ENCODE results near the gene RNF2.
A peak's percentile ranks its signal among the peaks of the same experiment; 100 is the strongest.

- TF ChIP-seq POLR2AphosphoS5 (IDR thresholded peaks at IDR 0.05; ENCODE audit: low read depth, low read length), result no peak
- no peak for TF ChIP-seq CTCF (IDR thresholded peaks at IDR 0.05 in 2 of 3, conservative IDR thresholded peaks at IDR 0.05 in 1 of 3; ENCODE audit: borderline replicate concordance in 1 of 3, insufficient read depth in 1 of 3, low read depth in 2 of 3, low read length in 2 of 3)
- peak; percentile 87 for TF ChIP-seq SP1 (IDR thresholded peaks at IDR 0.05; ENCODE audit: low read depth)
- no peak for TF ChIP-seq ZFX (IDR thresholded peaks at IDR 0.05)
- TF ChIP-seq POLR2A (IDR thresholded peaks at IDR 0.05; ENCODE audit: borderline replicate concordance, extremely low read depth, insufficient read depth, insufficient read length), result no peak
- peak; percentile 53; the same call in 1 of the 2 replicates for TF ChIP-seq ATF3 (IDR thresholded peaks at IDR 0.05)
- peak; percentile 97 for TF ChIP-seq CEBPB (IDR thresholded peaks at IDR 0.05; ENCODE audit: low read depth)
- no peak for TF ChIP-seq EZH2phosphoT487 (IDR thresholded peaks at IDR 0.05; ENCODE audit: borderline replicate concordance)
- TF ChIP-seq RAD21 (IDR thresholded peaks at IDR 0.05; ENCODE audit: low read depth), result no peak
- TF ChIP-seq EZH2 (IDR thresholded peaks at IDR 0.05), result no peak
- no peak for TF ChIP-seq SIN3A (IDR thresholded peaks at IDR 0.05; ENCODE audit: low read depth)
- TF ChIP-seq MAX (IDR thresholded peaks at IDR 0.05), result no peak
- TF ChIP-seq TCF7L2 (IDR thresholded peaks at IDR 0.05; ENCODE audit: borderline replicate concordance, extremely low read depth, insufficient read depth, insufficient read length), result no peak
- TF ChIP-seq JUND (IDR thresholded peaks at IDR 0.05), result peak; percentile 94
Observed at GRCh38 chr1:185017338-185017737, 28.0 kb upstream of the RNF2 start.

All from HCT116 (cell line).